ENCODE data around the gene FETUB.

The FETUB gene

DNA sequence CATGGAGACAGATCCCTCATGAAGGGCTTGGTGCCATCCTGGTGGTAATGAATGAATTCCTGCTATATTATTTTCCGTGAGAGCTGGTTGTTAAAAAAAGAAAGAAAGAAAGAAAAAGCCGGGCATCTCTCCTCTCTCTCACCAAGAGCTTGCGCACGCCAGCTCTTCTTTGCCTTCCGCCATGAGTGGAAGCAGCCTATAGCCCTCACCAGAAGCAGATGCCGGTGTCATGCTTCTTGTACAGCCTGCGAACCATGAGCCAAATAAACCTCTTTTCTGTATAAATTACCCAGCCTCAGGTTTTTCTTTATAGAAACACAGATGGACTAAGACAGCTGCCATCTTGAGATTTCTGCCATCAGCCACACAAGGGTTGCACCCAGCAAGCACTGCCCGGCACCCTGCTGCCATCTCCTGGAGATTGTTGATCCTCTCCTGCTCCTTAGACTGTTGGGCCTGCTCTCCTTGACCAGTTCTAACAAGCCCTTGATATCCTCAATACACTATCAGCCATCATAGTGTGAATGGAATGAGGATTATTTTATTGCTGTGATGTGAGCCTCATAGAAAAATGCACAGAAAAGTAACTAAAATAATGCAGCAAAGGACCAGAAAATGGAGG is 30.8 kb upstream of the FETUB start:
- TF ChIP-seq, protein P1, sequence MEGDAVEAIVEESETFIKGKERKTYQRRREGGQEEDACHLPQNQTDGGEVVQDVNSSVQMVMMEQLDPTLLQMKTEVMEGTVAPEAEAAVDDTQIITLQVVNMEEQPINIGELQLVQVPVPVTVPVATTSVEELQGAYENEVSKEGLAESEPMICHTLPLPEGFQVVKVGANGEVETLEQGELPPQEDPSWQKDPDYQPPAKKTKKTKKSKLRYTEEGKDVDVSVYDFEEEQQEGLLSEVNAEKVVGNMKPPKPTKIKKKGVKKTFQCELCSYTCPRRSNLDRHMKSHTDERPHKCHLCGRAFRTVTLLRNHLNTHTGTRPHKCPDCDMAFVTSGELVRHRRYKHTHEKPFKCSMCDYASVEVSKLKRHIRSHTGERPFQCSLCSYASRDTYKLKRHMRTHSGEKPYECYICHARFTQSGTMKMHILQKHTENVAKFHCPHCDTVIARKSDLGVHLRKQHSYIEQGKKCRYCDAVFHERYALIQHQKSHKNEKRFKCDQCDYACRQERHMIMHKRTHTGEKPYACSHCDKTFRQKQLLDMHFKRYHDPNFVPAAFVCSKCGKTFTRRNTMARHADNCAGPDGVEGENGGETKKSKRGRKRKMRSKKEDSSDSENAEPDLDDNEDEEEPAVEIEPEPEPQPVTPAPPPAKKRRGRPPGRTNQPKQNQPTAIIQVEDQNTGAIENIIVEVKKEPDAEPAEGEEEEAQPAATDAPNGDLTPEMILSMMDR (IDR thresholded peaks at IDR 0.05; ENCODE audit: insufficient read depth, low read length, missing control alignments) = peak; percentile 28
- ChIA-PET POLR2A (no interaction called here), CTCF (interaction anchor here (0.6 to 8.8 kb wide), 10 partner anchors 8 to 633 kb away, joined by 3 to 193 read pairs (median 4); partner anchors contain the start of gene TBCCD1)
- no peak overlapping the region for H3K4me3 ChIP-seq (ENCODE audit: low read depth, low read length)
- DNase-seq (ENCODE audit: low read depth, low spot score) = no peak

DNA sequence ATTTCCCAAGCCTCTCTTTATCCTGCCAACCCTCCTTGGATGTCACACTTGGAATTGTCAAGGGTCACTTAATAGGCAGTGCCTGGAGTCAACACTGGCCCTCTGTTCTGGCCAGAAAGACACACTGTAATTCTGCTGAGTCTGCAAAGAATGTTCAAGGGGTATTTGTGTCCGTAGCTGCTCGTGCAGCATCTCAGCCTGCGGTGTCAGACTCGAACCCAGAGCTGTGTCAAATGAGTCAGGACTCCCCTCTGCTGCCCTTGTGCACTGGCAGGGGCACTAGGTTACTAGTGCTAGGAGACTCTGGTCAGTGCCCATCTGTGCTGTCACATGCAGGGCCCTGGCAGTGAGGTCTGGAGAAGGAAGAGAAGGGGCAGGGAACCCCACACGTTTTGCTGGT is 28.1 kb upstream of the FETUB start:
- TF ChIP-seq, protein P1 (IDR thresholded peaks at IDR 0.05; ENCODE audit: insufficient read depth, low read length, missing control alignments) = no peak
- ChIA-PET POLR2A (no interaction called here), CTCF (interaction anchor here (4.3 to 8.8 kb wide), 3 partner anchors 11 to 207 kb away, joined by 22 to 193 read pairs (median 140); no protein-coding TSS in a partner anchor)
- no peak overlapping the region for H3K4me3 ChIP-seq (ENCODE audit: low read depth, low read length)
- DNase-seq (ENCODE audit: low read depth, low spot score) = no peak

DNA sequence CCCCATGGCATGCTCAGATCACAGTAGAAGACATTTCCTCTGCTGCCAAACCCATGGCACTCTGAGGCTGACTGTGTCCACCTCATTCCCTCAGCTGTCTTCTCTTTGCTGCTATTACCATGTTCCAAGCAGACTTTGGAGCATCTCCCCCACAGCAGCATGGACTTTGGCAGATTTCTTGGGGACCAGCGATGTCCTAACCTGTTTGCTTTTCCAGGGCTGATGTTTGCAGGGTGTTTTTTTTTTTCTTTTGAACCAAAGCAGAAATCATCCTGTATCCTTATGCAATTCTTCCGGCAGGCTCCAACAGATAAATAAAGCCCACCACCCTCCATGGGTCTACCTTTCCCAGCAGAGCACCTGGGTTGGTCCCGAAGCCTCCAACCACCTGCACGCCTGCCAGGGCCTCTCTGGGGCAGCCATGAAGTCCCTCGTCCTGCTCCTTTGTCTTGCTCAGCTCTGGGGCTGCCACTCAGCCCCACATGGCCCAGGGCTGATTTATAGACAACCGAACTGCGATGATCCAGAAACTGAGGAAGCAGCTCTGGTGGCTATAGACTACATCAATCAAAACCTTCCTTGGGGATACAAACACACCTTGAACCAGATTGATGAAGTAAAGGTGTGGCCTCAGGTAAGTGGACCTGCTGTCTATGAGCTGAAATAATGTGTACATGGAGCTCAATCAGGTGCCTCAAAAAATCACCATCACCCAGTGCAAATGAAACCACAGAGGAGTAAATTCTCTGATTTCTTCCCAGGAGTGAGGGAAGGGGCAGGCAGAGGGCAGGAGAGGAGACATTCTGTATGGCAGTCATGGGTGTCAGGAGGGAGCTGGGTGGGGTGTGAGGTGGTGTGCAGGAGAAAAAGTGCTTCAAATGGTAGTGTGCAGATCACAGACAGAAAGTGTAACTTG is 27.2 kb upstream of the FETUB start, which contains the start of gene AHSG:
Gene AHSG (plus strand): TSS at position 340 of the 916 bp plus-strand sequence. CDS start 82 bp downstream, at position 422.
- CTCF ChIA-PET = interaction anchor here (0.6 to 8.8 kb wide), 13 partner anchors 11 to 626 kb away, joined by 3 to 193 read pairs (median 49); partner anchors contain the start of genes DNAJB11, EIF4A2 and RFC4
- no peak for DNase-seq (ENCODE audit: low read depth, low spot score)
- H3K4me3 ChIP-seq (ENCODE audit: low read depth, low read length) = no peak within 1 kb of the TSS
- TF ChIP-seq, protein P1 (IDR thresholded peaks at IDR 0.05; ENCODE audit: insufficient read depth, low read length, missing control alignments) = no peak
- POLR2A ChIA-PET = interaction anchor here (2.6 kb wide), 1 partner anchor 171 kb away, joined by 15 read pairs; the partner anchor contains the start of gene EIF4A2

DNA sequence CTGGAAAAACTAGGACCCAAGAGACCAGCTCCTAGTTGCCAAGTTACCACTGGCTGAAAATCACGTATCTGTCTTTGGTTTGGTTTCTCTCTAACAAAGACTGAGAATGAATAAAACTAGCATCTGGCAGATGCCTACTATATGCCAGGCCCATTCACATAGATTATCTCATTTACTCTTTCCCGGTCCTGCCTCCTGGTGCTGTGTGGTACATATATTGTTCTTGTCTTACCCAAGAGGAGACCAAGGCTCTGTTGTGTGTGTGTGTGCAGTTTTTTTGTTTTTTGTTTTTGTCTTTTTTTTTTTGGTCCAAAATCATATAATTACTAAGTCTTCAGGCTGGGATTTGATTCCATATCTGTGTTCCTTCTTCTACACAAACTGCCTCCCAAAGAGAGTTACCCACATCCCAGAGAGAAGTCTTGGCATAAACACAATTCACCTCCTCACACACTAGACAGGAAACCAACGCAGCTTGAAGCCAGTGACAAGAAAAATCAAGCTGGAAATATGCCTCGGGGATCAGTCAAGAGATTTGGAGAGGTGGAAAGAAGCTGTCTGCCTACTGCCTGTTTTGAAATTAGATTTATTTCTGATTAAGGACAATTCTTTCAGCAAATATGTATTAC is 26.4 kb upstream of the FETUB start:
- TF ChIP-seq, protein P1 (IDR thresholded peaks at IDR 0.05; ENCODE audit: insufficient read depth, low read length, missing control alignments) = no peak
- H3K4me3 ChIP-seq (ENCODE audit: low read depth, low read length) = no peak overlapping the region
- ChIA-PET CTCF (interaction anchor here (0.6 to 8.8 kb wide), 24 partner anchors 11 to 1103 kb away, joined by 3 to 193 read pairs (median 14); partner anchors contain the start of genes CRYGS, DNAJB11, EIF4A2 and FETUB), POLR2A (interaction anchor here (2.6 kb wide), 1 partner anchor 170 kb away, joined by 15 read pairs; the partner anchor contains the start of gene EIF4A2)
- DNase-seq (ENCODE audit: low read depth, low spot score) = no peak

DNA sequence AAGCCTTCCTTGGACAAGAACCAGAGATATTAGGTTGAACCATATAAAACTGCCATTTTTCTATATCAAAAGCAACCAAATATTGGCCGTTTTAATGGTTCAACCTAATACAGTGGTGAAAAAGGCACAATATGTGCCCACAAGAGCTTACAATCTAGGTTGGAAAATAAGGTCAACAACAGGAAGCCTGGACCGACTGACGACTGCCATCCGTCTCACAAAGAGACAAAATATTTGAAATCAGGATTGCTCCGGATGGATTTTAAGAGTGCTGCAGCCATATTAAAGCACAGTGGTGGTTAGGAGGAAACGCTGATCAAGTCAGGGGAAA is 26.0 kb upstream of the FETUB start:
- TF ChIP-seq, protein P1 (IDR thresholded peaks at IDR 0.05; ENCODE audit: insufficient read depth, low read length, missing control alignments) = no peak
- ChIA-PET CTCF (interaction anchor here (0.6 to 8.8 kb wide), 35 partner anchors 10 to 1102 kb away, joined by 3 to 193 read pairs (median 7); partner anchors contain the start of genes CRYGS, DNAJB11, EIF4A2 and FETUB), POLR2A (interaction anchor here (1.0 to 2.6 kb wide), 2 partner anchors 169 to 177 kb away, joined by 3 to 15 read pairs; partner anchors contain the start of gene EIF4A2)
- no peak overlapping the region for H3K4me3 ChIP-seq (ENCODE audit: low read depth, low read length)
- no peak for DNase-seq (ENCODE audit: low read depth, low spot score)

All from AG04449 (cell line).